HG02588 (cell line): ENCODE measurements around the gene FUBP3.
"Not testable (repeated sequence)": the region's sequence is repeated elsewhere in the genome, so short reads cannot be mapped to it uniquely, and the experiment has no call there.

Experiments
- ATAC-seq: cut with Tn5 transposase; IDR thresholded peaks from one replicate; pipeline ENCODE4 v1.9.1; 2021; ENCODE audit warnings: mild to moderate bottlenecking, moderate library complexity; ENCODE audit not compliant: unreplicated experiment

FUBP3 gene

DNA sequence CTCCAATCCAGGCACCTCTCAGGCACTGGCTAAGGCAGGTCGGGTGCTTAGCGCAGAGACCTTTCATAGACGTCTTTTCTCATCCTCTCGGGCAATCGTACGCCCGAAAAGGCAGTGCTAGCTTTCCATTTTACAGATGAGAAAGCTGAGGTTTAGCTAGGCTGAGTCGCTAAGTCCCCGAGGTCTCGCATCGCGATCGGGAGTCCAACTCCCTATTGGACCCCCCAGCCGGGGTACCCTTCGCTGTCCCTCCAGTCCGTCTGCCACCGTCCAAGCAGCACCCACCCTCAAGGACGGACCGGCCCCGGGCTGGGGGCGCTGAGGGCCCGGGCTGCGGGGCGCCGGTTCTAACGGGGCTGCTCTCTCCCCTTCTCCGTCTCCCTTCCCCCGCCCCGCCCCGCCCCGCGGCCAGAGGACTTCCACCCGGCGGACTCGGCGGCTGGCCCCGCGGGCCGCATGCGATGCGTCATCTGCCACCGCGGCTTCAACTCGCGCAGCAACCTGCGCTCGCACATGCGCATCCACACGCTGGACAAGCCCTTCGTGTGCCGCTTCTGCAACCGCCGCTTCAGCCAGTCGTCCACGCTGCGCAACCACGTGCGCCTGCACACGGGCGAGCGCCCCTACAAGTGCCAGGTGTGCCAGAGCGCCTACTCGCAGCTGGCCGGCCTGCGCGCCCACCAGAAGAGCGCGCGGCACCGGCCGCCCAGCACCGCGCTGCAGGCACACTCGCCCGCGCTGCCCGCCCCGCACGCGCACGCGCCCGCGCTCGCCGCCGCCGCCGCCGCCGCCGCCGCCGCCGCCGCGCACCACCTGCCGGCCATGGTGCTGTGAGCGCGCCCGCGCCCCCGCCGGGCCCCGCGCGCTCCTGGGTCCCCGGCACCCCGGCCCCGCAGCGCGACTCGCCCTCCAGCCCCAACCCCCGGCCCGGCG, 101.7 kb downstream of the FUBP3 start:
- no peak for ATAC-seq

DNA sequence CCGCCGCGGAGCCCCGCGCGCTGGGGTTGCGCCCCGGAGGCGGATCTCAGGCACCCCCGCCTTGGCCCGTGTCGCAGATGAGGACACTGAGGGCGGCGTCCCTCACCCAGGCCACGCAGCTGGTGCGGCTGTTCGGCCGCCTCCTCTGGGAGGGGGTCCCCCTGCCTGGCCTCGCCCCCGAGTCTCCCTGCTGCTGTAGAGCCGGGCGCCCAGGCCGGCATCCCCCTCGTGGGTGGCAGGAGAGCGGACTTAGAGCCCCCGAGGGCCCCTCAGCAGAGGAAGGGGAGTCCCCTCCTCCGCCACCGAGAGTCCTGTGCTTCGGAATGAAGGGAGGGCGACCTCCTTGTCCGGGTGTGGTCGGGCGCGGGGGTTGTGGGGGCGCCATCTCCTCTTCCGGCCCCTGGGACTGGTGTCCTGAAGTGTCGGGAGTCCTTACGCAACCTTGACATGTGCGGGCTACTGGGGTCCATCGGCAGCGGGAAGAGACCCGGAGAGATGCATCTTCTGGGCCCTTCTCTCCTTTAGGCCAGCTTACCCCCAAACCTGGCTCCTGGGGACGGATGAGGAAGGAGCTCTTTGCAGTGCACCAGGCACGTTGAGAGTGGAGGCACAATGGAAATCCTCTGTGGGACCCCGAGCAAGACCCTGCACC, 102.5 kb downstream of the FUBP3 start:
- no peak for ATAC-seq

GRCh38 chr9:130682421-130683121, 103.2 kb downstream of the FUBP3 start:
- no peak for ATAC-seq

DNA sequence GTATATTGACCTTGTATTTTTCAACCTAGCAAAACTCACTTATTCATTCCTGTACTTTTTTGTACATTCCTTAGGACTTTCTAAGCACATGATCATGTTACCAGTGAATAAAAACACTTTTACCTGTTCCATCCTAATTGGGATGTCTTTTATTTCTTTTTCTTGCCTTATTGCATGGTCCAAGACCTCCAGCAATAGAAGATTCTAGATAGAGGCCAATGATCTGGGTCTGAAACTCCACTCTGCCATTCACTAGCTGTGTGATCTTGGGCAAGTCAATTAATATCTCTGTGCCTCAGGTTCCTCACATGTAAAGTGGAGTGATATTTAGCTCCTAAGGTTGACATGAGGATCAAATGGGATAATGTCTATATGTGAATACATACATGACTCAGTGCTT, 105.7 kb downstream of the FUBP3 start:
- no peak for ATAC-seq

DNA sequence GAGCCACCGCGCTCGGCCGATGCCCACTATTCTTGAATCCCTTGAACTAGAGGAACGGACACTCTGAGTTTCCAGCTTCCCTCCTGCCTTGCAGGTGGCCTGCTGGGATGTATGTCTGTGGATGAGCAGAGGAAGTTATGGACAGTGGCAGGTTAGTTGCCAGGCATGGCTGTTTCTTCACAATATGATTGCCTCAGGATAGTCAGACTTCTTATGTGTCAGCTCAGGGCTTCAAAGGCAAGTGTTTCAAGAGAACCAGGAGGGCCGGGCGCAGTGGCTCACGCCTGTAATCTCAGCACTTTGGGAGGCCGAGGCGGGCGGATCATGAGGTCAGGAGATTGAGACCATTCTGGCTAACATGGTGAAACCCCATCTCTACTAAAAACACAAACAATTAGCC, 106.6 kb downstream of the FUBP3 start:
- ATAC-seq = not testable (repeated sequence)

DNA sequence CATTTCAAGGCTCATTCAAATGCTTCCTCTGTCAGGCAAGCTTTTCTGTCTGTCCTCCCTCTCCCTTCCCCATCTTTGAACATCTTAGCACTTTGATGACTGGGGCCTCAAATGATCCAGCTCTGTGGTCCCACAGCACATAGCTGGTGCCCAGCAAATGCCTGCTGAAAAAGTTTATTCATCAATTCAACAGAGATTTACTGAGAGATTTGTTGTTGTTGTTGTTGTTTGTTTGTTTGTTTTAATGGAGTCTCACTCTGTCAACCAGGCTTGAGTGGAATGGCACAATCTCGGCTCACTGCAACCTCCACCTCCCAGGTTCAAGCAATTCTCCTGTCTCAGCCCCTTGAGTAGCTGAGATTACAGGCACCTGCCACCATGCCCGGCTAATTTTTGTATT, 108.2 kb downstream of the FUBP3 start:
- ATAC-seq = no peak
